Bronchial epithelial cell (primary cell): Measurements from ENCODE around the gene BAG3. TPM values are rescaled to one million over a fixed set of nuclear protein-coding genes. Genes with fewer than 3 reads are reported as not detected.

ENCODE experiments used
- DNase-seq: peaks from one replicate; pipeline ENCODE4 v3.0.0-alpha.2; 2010; ENCODE audit warnings: low read depth
- FAIRE-seq: peaks from 2 replicates; lab custom pipeline; 2011; peaks lifted over from hg19 to GRCh38; lab: Jason Lieb, UNC
- H3K27me3 ChIP-seq: 2 replicates; pipeline ENCODE4 v1.5.1; 2011; ENCODE audit warnings: low read length; ENCODE audit not compliant: control insufficient read depth, insufficient read depth
- H3K36me3 ChIP-seq: 2 replicates; pipeline ENCODE4 v1.5.1; 2011; ENCODE audit warnings: low read length; ENCODE audit not compliant: control insufficient read depth, insufficient read depth
- H3K4me3 ChIP-seq: 2 replicates; pipeline ENCODE4 v1.5.1; 2011; ENCODE audit warnings: mild to moderate bottlenecking, low read depth, low read length, control low read depth
- total RNA-seq: library from RNA; depleted of rRNA; stranded (reverse); fragments of >200 nt; gene quantifications from 2 replicates; pipeline ENCODE4 v1.2.1, GENCODE V29; 2014
- TF ChIP-seq, protein P1 (sequence below): IDR thresholded peaks from 2 replicates; pipeline ENCODE4 v1.5.1; 2011; ENCODE audit warnings: mild to moderate bottlenecking, moderate library complexity, low read length, control low read depth, inconsistent platforms; ENCODE audit not compliant: insufficient read depth, severe bottlenecking

The BAG3 gene
- total RNA-seq, 1 donor from 2014 or later: 7.1 TPM

DNA sequence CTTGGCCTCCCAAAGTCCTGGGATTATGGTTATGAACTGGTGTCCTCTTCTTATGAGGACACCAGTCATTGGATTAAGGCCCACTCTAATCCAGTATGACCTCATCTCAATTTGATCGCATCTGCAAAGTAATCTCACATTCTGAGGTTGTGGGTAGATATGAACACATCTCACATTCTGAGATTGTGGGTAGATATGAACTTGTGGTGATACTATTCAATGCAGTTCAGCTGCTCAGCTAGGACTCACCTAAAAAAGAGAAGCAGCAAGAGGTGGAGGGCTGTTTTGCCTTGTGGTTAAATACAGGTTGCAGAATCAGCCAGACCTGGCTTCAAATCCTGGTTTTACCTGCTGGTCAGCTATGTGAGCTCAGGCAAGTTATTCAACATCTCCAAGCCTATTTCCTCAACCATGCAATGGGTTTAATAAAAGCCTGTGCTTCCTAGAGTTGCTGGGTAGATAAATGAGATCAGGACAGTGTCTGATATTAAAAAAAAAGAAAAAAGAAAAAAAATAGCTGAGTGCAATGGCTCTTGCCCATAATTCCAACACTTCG lies 8.5 kb upstream of the BAG3 start:
- Histone ChIP-seq H3K36me3 (no peaks in the 10 kb centered on the region), H3K4me3 (no peak overlapping the region), H3K27me3 (no peaks in the 10 kb centered on the region)
- DNase-seq (no peak), FAIRE-seq (no peak)
- TF ChIP-seq, protein P1, sequence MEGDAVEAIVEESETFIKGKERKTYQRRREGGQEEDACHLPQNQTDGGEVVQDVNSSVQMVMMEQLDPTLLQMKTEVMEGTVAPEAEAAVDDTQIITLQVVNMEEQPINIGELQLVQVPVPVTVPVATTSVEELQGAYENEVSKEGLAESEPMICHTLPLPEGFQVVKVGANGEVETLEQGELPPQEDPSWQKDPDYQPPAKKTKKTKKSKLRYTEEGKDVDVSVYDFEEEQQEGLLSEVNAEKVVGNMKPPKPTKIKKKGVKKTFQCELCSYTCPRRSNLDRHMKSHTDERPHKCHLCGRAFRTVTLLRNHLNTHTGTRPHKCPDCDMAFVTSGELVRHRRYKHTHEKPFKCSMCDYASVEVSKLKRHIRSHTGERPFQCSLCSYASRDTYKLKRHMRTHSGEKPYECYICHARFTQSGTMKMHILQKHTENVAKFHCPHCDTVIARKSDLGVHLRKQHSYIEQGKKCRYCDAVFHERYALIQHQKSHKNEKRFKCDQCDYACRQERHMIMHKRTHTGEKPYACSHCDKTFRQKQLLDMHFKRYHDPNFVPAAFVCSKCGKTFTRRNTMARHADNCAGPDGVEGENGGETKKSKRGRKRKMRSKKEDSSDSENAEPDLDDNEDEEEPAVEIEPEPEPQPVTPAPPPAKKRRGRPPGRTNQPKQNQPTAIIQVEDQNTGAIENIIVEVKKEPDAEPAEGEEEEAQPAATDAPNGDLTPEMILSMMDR: no peak

DNA sequence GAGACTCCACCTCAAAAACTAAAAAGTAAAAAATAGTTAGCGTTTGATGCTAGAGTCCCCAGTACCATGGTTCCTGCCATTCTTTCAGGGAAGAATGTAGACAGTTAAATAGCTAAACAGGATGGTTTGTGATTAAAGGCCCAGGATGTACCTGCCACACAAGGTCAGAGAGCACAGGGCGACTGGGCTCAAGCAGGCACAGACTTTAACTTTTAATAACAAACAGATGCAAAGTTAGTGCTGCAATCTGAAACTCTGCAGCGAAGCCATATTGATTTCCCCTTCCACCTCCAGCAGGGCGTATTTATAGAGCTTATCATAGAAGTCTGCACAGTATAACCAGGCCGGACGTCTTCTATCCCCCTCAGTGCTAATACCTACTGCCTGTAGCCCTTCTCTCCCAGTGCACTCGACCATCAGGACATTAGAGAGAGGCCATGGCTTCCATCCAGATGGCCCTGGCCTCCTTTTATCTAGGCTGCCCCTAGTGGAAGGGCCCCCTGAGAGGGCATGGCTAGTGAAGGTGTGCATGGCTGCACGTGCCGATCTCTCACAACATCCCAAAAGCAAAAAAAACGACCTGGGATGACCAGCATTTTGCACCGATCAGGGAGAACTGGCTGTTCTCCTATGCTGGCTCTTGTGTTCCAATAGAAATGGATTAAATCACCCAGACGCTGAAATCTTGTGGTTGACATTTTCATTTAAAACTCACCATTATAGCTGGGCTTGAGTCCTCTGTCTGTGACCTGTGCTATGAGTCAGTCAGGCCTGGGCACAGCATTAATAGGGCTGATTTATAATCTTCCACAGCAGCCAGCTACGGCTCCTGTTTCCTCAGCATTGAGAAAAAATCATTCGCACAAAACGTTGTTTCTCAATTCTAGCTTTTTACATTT lies 7.6 kb upstream of the BAG3 start:
- H3K36me3 ChIP-seq: no peaks in the 10 kb centered on the region
- no peaks in the 10 kb centered on the region for H3K27me3 ChIP-seq
- H3K4me3 ChIP-seq: no peak overlapping the region
- FAIRE-seq (no peak), DNase-seq (no peak)
- TF ChIP-seq, protein P1: no peak

DNA sequence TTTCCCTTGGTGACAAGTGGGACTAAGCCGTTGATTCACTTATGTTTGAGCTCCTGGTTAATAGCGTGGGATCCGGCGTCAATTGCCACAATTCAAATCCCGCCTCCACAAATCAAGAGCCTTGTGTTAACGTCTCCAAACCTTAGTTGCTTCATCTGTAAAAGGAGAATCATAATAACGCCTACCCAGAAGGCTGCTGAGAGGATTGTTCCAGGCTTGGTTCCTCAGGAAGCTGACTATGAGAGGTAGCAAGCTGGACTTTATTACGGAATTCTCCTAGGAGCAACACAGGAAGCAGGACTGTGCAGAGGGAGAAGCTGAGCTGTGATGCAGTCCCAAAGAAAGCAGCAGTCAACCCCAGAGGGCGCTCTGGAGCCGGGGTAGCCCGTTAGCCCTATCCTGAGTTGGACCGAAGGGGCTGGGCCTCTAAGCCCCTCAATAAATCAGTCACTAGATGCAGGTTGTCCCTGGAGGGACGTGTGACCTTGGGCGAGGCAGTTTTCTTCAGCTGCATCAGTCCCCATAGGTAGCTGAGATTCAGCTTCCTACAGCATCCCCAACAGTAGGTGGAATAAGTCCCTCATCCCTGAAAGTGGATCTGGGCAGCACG lies 6.9 kb upstream of the BAG3 start:
- DNase-seq (no peak), FAIRE-seq (no peak)
- TF ChIP-seq, protein P1: peak; percentile 8

DNA sequence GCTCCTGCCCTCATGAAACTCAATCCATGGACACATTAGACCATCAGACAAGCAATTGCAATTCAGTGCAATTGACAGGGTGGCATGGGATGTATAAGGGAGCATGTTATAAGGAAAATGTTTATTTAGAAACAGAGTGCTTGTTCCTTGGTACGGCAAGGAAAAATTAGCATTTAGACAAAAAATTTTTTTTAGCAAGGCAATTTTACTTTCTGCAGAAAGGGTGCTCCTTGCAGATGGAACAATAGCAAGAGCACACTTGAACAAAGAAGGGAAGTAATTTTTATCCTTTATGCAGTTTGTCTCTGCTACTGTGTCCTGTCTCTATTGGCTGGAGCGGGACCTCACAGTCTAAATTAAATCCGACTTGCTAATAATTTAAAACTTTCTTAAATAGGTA lies 6.2 kb upstream of the BAG3 start:
- TF ChIP-seq, protein P1: no peak
- FAIRE-seq: no peak
- no peaks in the 10 kb centered on the region for H3K27me3 ChIP-seq
- no peak overlapping the region for H3K4me3 ChIP-seq
- no peaks in the 10 kb centered on the region for H3K36me3 ChIP-seq
- DNase-seq: no peak

More for the DNA sequence above, 6.9 kb upstream of the BAG3 start:
- H3K4me3 ChIP-seq: no peak overlapping the region
- H3K27me3 ChIP-seq: no peaks in the 10 kb centered on the region
- H3K36me3 ChIP-seq: no peaks in the 10 kb centered on the region

DNA sequence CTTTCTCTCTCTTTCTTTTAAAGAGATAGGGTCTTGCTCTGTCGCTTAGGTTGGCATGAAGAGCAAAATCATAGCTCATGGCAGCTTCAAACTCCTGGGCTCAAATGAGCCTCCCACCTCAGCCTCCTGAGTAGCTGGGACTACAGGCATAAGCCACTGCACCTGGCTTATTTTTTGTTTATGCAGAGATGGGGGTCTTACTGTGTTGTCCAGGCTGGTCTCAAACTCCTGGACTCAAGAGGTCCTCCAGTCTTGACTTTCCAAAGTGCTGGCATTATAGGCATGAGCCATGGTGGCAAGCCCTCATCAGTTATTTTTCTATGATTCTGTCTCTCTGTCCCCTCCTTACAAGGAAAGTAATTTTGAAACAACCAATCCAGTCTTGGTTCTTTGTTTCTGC lies 1.1 kb upstream of the BAG3 start:
- Histone ChIP-seq H3K27me3 (no peaks in the 10 kb centered on the region), H3K4me3 (no peak overlapping the region), H3K36me3 (no peaks in the 10 kb centered on the region)
- DNase-seq: no peak
- TF ChIP-seq, protein P1: no peak
- no peak for FAIRE-seq
